Parathyroid adenoma (tissue), 2 donors: ENCODE measurements around the gene CDKN2AIPNL.

Experiments
- H2AFZ ChIP-seq: fragments of 300-600 bp; sonication (generic); one replicate; pipeline ENCODE4 v1.7.0; 2017; ENCODE audit warnings: antibody characterized with exemption, mild to moderate bottlenecking
- H3K27ac ChIP-seq: fragments of 300-600 bp; sonication (generic); one replicate; pipeline ENCODE4 v1.7.0; 2017
- H3K27me3 ChIP-seq: fragments of 300-600 bp; sonication (generic); one replicate; pipeline ENCODE4 v1.7.0; 2017; ENCODE audit warnings: low read length; ENCODE audit not compliant: control insufficient read depth, insufficient read depth
- H3K36me3 ChIP-seq: fragments of 300-600 bp; sonication (generic); one replicate; pipeline ENCODE4 v1.7.0; 2017; ENCODE audit warnings: low read length; ENCODE audit not compliant: control insufficient read depth, insufficient read depth
- H3K4me1 ChIP-seq: fragments of 300-600 bp; sonication (generic); one replicate; pipeline ENCODE4 v1.7.0; 2017; ENCODE audit warnings: control low read depth
- H3K4me2 ChIP-seq: fragments of 300-600 bp; sonication (generic); one replicate; pipeline ENCODE4 v1.7.0; 2017; ENCODE audit warnings: low read length
- H3K4me3 ChIP-seq: fragments of 300-600 bp; sonication (generic); one replicate; pipeline ENCODE4 v1.7.0; 2017; ENCODE audit warnings: low read depth, low read length
- H3K79me2 ChIP-seq: fragments of 300-600 bp; sonication (generic); one replicate; pipeline ENCODE4 v1.7.0; 2017; ENCODE audit warnings: control low read depth
- H3K9ac ChIP-seq: fragments of 300-600 bp; sonication (generic); one replicate; pipeline ENCODE4 v1.7.0; 2017; ENCODE audit warnings: mild to moderate bottlenecking
- H3K9me3 ChIP-seq: fragments of 300-600 bp; sonication (generic); one replicate; pipeline ENCODE4 v1.7.0; 2017; ENCODE audit warnings: low read length; ENCODE audit not compliant: control insufficient read depth
- CTCF ChIP-seq: fragments of 300-600 bp; sonication (generic); IDR thresholded peaks from one replicate; pipeline ENCODE4 v1.7.0; 2017; ENCODE audit warnings: antibody characterized with exemption, mild to moderate bottlenecking
- donor health status: primary hyperparathyroidism.

CDKN2AIPNL gene

GRCh38 chr5:134447815-134448520 lies 36.3 kb upstream of the CDKN2AIPNL start:
- Histone ChIP-seq H2AFZ (no peak overlapping the region), H3K4me2 (no peak overlapping the region), H3K9ac (no peak overlapping the region), H3K36me3 (no peaks in the 10 kb centered on the region), H3K79me2 (no peaks in the 10 kb centered on the region), H3K4me1 (no peaks in the 10 kb centered on the region), H3K27ac (no peak overlapping the region), H3K27me3 (no peaks in the 10 kb centered on the region), H3K9me3 (no peaks in the 10 kb centered on the region), H3K4me3 (no peak overlapping the region)
- TF ChIP-seq CTCF = no peak

GRCh38 chr5:134446938-134447337 lies 35.3 kb upstream of the CDKN2AIPNL start:
- TF ChIP-seq CTCF = no peak
- H3K4me2 ChIP-seq = no peak overlapping the region

GRCh38 chr5:134445856-134446818 lies 34.5 kb upstream of the CDKN2AIPNL start:
- Histone ChIP-seq H3K27ac (no peak overlapping the region), H3K4me2 (no peak overlapping the region), H3K4me1 (no peaks in the 10 kb centered on the region), H3K9me3 (no peaks in the 10 kb centered on the region), H3K79me2 (no peaks in the 10 kb centered on the region), H3K27me3 (no peaks in the 10 kb centered on the region), H3K4me3 (no peak overlapping the region), H3K9ac (no peak overlapping the region), H3K36me3 (no peaks in the 10 kb centered on the region), H2AFZ (no peak overlapping the region)
- TF ChIP-seq CTCF = no peak

More at GRCh38 chr5:134446938-134447337, 35.3 kb upstream of the CDKN2AIPNL start:
- no peak overlapping the region for H3K9ac ChIP-seq
- H2AFZ ChIP-seq = no peak overlapping the region
- no peaks in the 10 kb centered on the region for H3K79me2 ChIP-seq
- no peak overlapping the region for H3K27ac ChIP-seq
- no peaks in the 10 kb centered on the region for H3K36me3 ChIP-seq
- H3K4me3 ChIP-seq = no peak overlapping the region
- H3K9me3 ChIP-seq = no peaks in the 10 kb centered on the region
- H3K27me3 ChIP-seq = no peaks in the 10 kb centered on the region
- H3K4me1 ChIP-seq = no peaks in the 10 kb centered on the region

GRCh38 chr5:134444941-134445471 lies 33.3 kb upstream of the CDKN2AIPNL start:
- Histone ChIP-seq H3K36me3 (no peaks in the 10 kb centered on the region), H3K79me2 (no peaks in the 10 kb centered on the region), H3K9me3 (no peaks in the 10 kb centered on the region), H3K27me3 (no peaks in the 10 kb centered on the region), H3K27ac (no peak overlapping the region), H2AFZ (no peak overlapping the region), H3K4me2 (no peak overlapping the region), H3K9ac (no peak overlapping the region), H3K4me1 (no peaks in the 10 kb centered on the region), H3K4me3 (no peak overlapping the region)
- TF ChIP-seq CTCF = no peak
